H1 (cell line): ENCODE measurements around the gene LCT. TPM values are rescaled to one million over a fixed set of nuclear protein-coding genes. Genes with fewer than 3 reads are reported as not detected.

Experiments
- CTCF ChIA-PET: fragments of 300-600 bp; sonication (Branson Sonifier 250); formaldehyde crosslinking; loops from one replicate; lab custom pipeline; 2021; ENCODE audit not compliant: partially characterized antibody; lab: Charles Lee
- POLR2A ChIA-PET: fragments of 300-600 bp; sonication (Branson Sonifier 250); formaldehyde crosslinking; loops from one replicate; lab custom pipeline; 2021; ENCODE audit warnings: inconsistent platforms; ENCODE audit not compliant: partially characterized antibody; lab: Charles Lee
- DNase-seq, 2 experiments: peaks; one replicate each; pipeline versions ENCODE4 v3.0.0 to v3.0.0-alpha.2; 2010 to 2022; ENCODE audit warnings: low spot score in 2 of 2, low read depth in 1 of 2, mixed read lengths in 1 of 2
- FAIRE-seq: peaks from 2 replicates; lab custom pipeline; 2011; peaks lifted over from hg19 to GRCh38; lab: Jason Lieb, UNC
- H2AFZ ChIP-seq: 2 replicates; pipeline ENCODE4 v1.8.1; 2012; ENCODE audit warnings: low read length, inconsistent platforms
- H2AK5ac ChIP-seq: 2 replicates; pipeline ENCODE4 v1.6.1; 2013; ENCODE audit warnings: low read depth, low read length
- H2BK120ac ChIP-seq: replicated peaks from 2 replicates; pipeline ENCODE3; 2013; ENCODE audit warnings: low read depth, low read length, inconsistent platforms
- H2BK12ac ChIP-seq: 2 replicates; pipeline ENCODE4 v1.6.1; 2013; ENCODE audit warnings: low read depth, low read length
- H2BK15ac ChIP-seq: 2 replicates; pipeline ENCODE4 v1.6.1; 2013; ENCODE audit warnings: low read length
- H2BK20ac ChIP-seq: 2 replicates; pipeline ENCODE4 v1.6.1; 2013; ENCODE audit warnings: low read length
- H2BK5ac ChIP-seq: 2 replicates; pipeline ENCODE4 v1.6.1; 2013; ENCODE audit warnings: low read depth, low read length
- H3K14ac ChIP-seq: 2 replicates; pipeline ENCODE4 v1.6.1; 2013; ENCODE audit warnings: inconsistent platforms; ENCODE audit not compliant: insufficient read length
- H3K18ac ChIP-seq: 2 replicates; pipeline ENCODE4 v1.6.1; 2013; ENCODE audit warnings: low read length; ENCODE audit errors: extremely low read depth
- H3K23ac ChIP-seq: 2 replicates; pipeline ENCODE4 v1.6.1; 2013; ENCODE audit warnings: inconsistent platforms; ENCODE audit not compliant: insufficient read length
- H3K23me2 ChIP-seq: 2 replicates; pipeline ENCODE4 v1.6.1; 2013; ENCODE audit warnings: low read depth, low read length
- H3K27ac ChIP-seq: 2 replicates; pipeline ENCODE4 v1.6.1; 2011; ENCODE audit warnings: low read depth, low read length, inconsistent platforms
- H3K27me3 ChIP-seq, 4 experiments: replicated peaks in 1 of 4; 1 replicate in 1 of 4; 2 replicates in 3 of 4; pipeline versions ENCODE4 v1.6.1 to v1.8.1; 2011 to 2013; ENCODE audit warnings: low read length in 3 of 4, mild to moderate bottlenecking in 3 of 4, inconsistent platforms in 2 of 4, mixed read lengths in 2 of 4, moderate library complexity in 1 of 4; ENCODE audit not compliant: control insufficient read depth in 3 of 4, insufficient read depth in 3 of 4; ENCODE audit errors: extremely low read depth in 1 of 4
- H3K36me3 ChIP-seq, 4 experiments: 2 replicates each; pipeline versions ENCODE4 v1.6.1 to v1.8.1; 2011 to 2013; ENCODE audit warnings: mild to moderate bottlenecking in 4 of 4, low read length in 3 of 4, moderate library complexity in 2 of 4, control low read depth in 1 of 4, inconsistent platforms in 1 of 4; ENCODE audit not compliant: insufficient read depth in 4 of 4, control insufficient read depth in 2 of 4
- H3K4ac ChIP-seq: replicated peaks from 2 replicates; pipeline ENCODE3; 2013; ENCODE audit warnings: low read length, low read depth, mixed read lengths, inconsistent platforms; ENCODE audit not compliant: insufficient read length
- H3K4me1 ChIP-seq, 4 experiments: replicated peaks in 1 of 4; 1 replicate in 1 of 4; 2 replicates in 3 of 4; pipeline versions ENCODE4 v1.6.1 to v1.8.1; 2011 to 2013; ENCODE audit warnings: low read length in 3 of 4, inconsistent platforms in 2 of 4, mixed read lengths in 1 of 4; ENCODE audit not compliant: insufficient read depth in 4 of 4, control insufficient read depth in 3 of 4
- H3K4me2 ChIP-seq, 2 experiments: 2 replicates each; pipeline versions ENCODE4 v1.6.1 to v1.8.1; 2011 to 2013; ENCODE audit warnings: low read depth in 2 of 2, low read length in 2 of 2, control low read depth in 1 of 2, inconsistent platforms in 1 of 2, mild to moderate bottlenecking in 1 of 2; ENCODE audit not compliant: insufficient read depth in 1 of 2
- H3K4me3 ChIP-seq, 4 experiments: fragments of 200-600, 300-600 bp in 1 of 4; sonication (generic), shearing (Covaris generic), sonication (Bioruptor Twin) in 1 of 4; 2 replicates each; pipeline versions ENCODE4 v1.5.1 to v1.8.1; 2011 to 2016; ENCODE audit warnings: low read length in 4 of 4, low read depth in 3 of 4, control low read depth in 2 of 4, inconsistent platforms in 2 of 4, mild to moderate bottlenecking in 2 of 4, mixed read lengths in 1 of 4, moderate library complexity in 1 of 4; ENCODE audit not compliant: insufficient read depth in 2 of 4; ENCODE audit errors: extremely low read depth in 1 of 4
- H3K56ac ChIP-seq: replicated peaks from 2 replicates; pipeline ENCODE3; 2013; ENCODE audit warnings: low read depth, mild to moderate bottlenecking, mixed read lengths, low read length, inconsistent platforms; ENCODE audit not compliant: insufficient read length
- H3K79me1 ChIP-seq: 2 replicates; pipeline ENCODE4 v1.6.1; 2013; ENCODE audit warnings: low read depth, low read length, control low read depth
- H3K79me2 ChIP-seq, 2 experiments: 2 replicates each; pipeline versions ENCODE4 v1.6.1 to v1.8.1; 2012 to 2013; ENCODE audit warnings: low read length in 2 of 2, mild to moderate bottlenecking in 2 of 2, inconsistent platforms in 1 of 2; ENCODE audit not compliant: insufficient read depth in 2 of 2, control insufficient read depth in 1 of 2
- H3K9ac ChIP-seq, 4 experiments: replicated peaks in 1 of 4; 1 replicate in 1 of 4; 2 replicates in 3 of 4; pipeline versions ENCODE4 v1.6.1 to v1.8.1; 2011 to 2013; ENCODE audit warnings: low read depth in 3 of 4, low read length in 3 of 4, control low read depth in 2 of 4, mild to moderate bottlenecking in 2 of 4, moderate library complexity in 2 of 4, inconsistent platforms in 1 of 4; ENCODE audit errors: extremely low read depth in 1 of 4
- H3K9me3 ChIP-seq, 2 experiments: 2 replicates each; pipeline versions ENCODE4 v1.6.1 to v1.8.1; 2012 to 2013; ENCODE audit warnings: mild to moderate bottlenecking in 2 of 2, moderate library complexity in 2 of 2, control low read depth in 1 of 2, inconsistent platforms in 1 of 2, low read depth in 1 of 2, low read length in 1 of 2, mixed read lengths in 1 of 2; ENCODE audit not compliant: insufficient read depth in 2 of 2
- H4K20me1 ChIP-seq, 2 experiments: replicated peaks in 1 of 2; 2 replicates each; pipeline versions ENCODE3 to v1.8.1; 2011 to 2013; ENCODE audit warnings: inconsistent platforms in 2 of 2, low read length in 2 of 2, mild to moderate bottlenecking in 1 of 2; ENCODE audit not compliant: insufficient read depth in 2 of 2, control insufficient read depth in 1 of 2
- H4K5ac ChIP-seq: 2 replicates; pipeline ENCODE4 v1.6.1; 2013; ENCODE audit warnings: low read length, low read depth, mixed read lengths, inconsistent platforms; ENCODE audit not compliant: insufficient read length
- H4K8ac ChIP-seq: 2 replicates; pipeline ENCODE4 v1.8.0; 2013; ENCODE audit warnings: mild to moderate bottlenecking, moderate library complexity, low read length, inconsistent platforms; ENCODE audit not compliant: insufficient read depth; ENCODE audit errors: extremely low read depth
- H4K91ac ChIP-seq: replicated peaks from 2 replicates; pipeline ENCODE3; 2013; ENCODE audit warnings: low read length, mixed read lengths, inconsistent platforms; ENCODE audit not compliant: insufficient read length
- GABPA ChIP-seq: IDR thresholded peaks from 2 replicates; pipeline ENCODE4 v1.6.1; 2011; ENCODE audit warnings: mild to moderate bottlenecking, low read length, moderate library complexity, borderline replicate concordance; ENCODE audit not compliant: insufficient read depth
- SIX5 ChIP-seq: IDR thresholded peaks from 2 replicates; pipeline ENCODE4 v1.6.1; 2011; ENCODE audit warnings: mild to moderate bottlenecking, low read depth, low read length
- polyA plus RNA-seq, 7 experiments: library from polyadenylated mRNA; depleted of rRNA in 3 of 7; stranded (reverse) in 5 of 7; unstranded in 2 of 7; fragments of >200 nt in 5 of 7; fragments of 200-250 nt in 2 of 7; gene quantifications; 1 replicate in 5 of 7; 2 replicates in 1 of 7; 4 replicates in 1 of 7; pipeline versions ENCODE4 v1.2.1 to v1.2.3, GENCODE V29; 2011 to 2013; ENCODE audit warnings: missing spikeins in 2 of 7, mixed read lengths in 2 of 7
- total RNA-seq: library from RNA; stranded (reverse); fragmentation: NEBNext Ultra II Directional; extraction: Animal tissue kit (Norgen Biotek cat#: 25700); gene quantifications from 2 replicates; pipeline ENCODE4 v1.2.1, GENCODE V29; 2021
- TF ChIP-seq, protein P1 (sequence below), 3 experiments: IDR thresholded peaks; 1 replicate in 2 of 3; 2 replicates in 1 of 3; pipeline versions ENCODE4 v1.5.1 to v1.6.1; 2011; ENCODE audit warnings: low read length in 3 of 3, mild to moderate bottlenecking in 3 of 3, inconsistent platforms in 2 of 3, low read depth in 1 of 3, moderate library complexity in 1 of 3; ENCODE audit not compliant: insufficient read depth in 1 of 3; ENCODE audit errors: control extremely low read depth in 1 of 3

The LCT gene
- total and polyA plus RNA-seq, 2 of the 8 experiments (the other 6 are each of a cell fraction or from before 2014, with no cell fraction given) = 0.06 TPM; not detected in 1

DNA sequence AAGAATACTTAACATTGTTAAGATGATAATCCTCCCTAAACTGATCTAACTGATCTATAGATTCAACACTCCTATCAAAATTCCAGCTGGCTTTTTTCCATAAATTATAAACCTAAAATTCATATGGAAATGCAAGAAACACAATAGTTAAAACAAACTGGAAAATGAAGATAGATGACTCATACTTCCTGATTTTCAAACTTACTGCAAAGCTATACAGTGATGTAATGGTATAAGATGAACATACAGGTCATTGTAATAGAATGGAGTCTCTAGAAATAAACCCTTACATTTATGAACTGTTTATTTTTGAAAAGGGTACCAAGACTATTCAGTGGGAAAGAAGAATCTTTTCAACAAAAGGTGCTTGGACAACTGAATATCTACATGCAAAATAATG, 63.1 kb downstream of the LCT start:
- H3K4me2 ChIP-seq = no peak overlapping the region
- no peak overlapping the region for H2BK120ac ChIP-seq
- no peak overlapping the region for H3K23ac ChIP-seq
- H4K91ac ChIP-seq = no peak overlapping the region
- no peak overlapping the region for H3K18ac ChIP-seq
- H3K27ac ChIP-seq = no peak overlapping the region
- no peaks in the 10 kb centered on the region for H3K4me1 ChIP-seq
- H3K4me3 ChIP-seq = no peak overlapping the region
- no peak for DNase-seq
- no peaks in the 10 kb centered on the region for H3K27me3 ChIP-seq
- no peak overlapping the region for H4K8ac ChIP-seq
- H4K5ac ChIP-seq = no peak overlapping the region
- H3K56ac ChIP-seq = no peak overlapping the region
- H3K4ac ChIP-seq = no peak overlapping the region
- H2BK5ac ChIP-seq = no peak overlapping the region
- no peak overlapping the region for H2AFZ ChIP-seq
- H3K14ac ChIP-seq = no peak overlapping the region
- H3K9ac ChIP-seq = no peak overlapping the region
- H3K23me2 ChIP-seq = no peaks in the 10 kb centered on the region
- H3K79me2 ChIP-seq = no peaks in the 10 kb centered on the region
- ChIA-PET POLR2A (interaction anchor here (0.6 kb wide), 1 partner anchor 765 kb away, joined by 3 read pairs; no protein-coding TSS in a partner anchor), CTCF (no interaction called here)
- H2BK15ac ChIP-seq = no peak overlapping the region
- no peaks in the 10 kb centered on the region for H3K9me3 ChIP-seq
- H4K20me1 ChIP-seq = peaks cover 0 to under 1% of the 10 kb centered on the region in 2 experiments
- FAIRE-seq = no peak
- H2BK12ac ChIP-seq = no peak overlapping the region
- H3K36me3 ChIP-seq = peaks cover 5 to 85% (median 48%) of the 10 kb centered on the region in 4 experiments
- H3K79me1 ChIP-seq = no peaks in the 10 kb centered on the region
- H2AK5ac ChIP-seq = no peak overlapping the region
- no peak overlapping the region for H2BK20ac ChIP-seq
- TF ChIP-seq, protein P1, sequence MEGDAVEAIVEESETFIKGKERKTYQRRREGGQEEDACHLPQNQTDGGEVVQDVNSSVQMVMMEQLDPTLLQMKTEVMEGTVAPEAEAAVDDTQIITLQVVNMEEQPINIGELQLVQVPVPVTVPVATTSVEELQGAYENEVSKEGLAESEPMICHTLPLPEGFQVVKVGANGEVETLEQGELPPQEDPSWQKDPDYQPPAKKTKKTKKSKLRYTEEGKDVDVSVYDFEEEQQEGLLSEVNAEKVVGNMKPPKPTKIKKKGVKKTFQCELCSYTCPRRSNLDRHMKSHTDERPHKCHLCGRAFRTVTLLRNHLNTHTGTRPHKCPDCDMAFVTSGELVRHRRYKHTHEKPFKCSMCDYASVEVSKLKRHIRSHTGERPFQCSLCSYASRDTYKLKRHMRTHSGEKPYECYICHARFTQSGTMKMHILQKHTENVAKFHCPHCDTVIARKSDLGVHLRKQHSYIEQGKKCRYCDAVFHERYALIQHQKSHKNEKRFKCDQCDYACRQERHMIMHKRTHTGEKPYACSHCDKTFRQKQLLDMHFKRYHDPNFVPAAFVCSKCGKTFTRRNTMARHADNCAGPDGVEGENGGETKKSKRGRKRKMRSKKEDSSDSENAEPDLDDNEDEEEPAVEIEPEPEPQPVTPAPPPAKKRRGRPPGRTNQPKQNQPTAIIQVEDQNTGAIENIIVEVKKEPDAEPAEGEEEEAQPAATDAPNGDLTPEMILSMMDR (IDR thresholded peaks at IDR 0.05; ENCODE audit: control extremely low read depth in 1 of 3, insufficient read depth in 1 of 3, low read depth in 1 of 3, low read length in 3 of 3) = no peak
- TF ChIP-seq SIX5 (no peak), GABPA (no peak)
